ENCODE results near the gene SHC3.
A peak's percentile ranks its signal among the peaks of the same experiment; 100 is the strongest.

SHC3 gene

DNA sequence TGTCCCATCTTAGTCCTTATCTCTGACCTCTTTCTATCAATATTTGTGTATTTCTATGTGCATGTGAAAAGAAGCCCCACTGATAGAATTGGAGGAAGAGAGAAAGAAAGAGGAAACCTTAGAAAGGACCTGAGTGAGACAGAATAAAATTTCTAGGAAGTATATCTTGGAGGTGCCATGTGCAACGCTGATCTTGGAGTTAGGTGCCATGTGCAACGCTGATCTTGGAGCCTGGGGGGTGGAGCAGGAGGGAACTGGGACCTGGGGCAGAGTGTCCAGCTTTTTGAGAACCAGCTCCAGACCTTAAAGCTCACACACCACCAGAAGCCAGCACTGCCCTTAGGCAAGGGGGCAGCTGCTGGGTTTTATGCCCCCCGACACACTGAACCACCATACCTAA is 89.4 kb downstream of the SHC3 start:
- DNase-seq (ENCODE audit: extremely low read depth, low read depth) = no peak
- no peak overlapping the region for H3K4me3 ChIP-seq (replicated peaks; ENCODE audit: low read depth, low read length)
- TF ChIP-seq, protein P1, sequence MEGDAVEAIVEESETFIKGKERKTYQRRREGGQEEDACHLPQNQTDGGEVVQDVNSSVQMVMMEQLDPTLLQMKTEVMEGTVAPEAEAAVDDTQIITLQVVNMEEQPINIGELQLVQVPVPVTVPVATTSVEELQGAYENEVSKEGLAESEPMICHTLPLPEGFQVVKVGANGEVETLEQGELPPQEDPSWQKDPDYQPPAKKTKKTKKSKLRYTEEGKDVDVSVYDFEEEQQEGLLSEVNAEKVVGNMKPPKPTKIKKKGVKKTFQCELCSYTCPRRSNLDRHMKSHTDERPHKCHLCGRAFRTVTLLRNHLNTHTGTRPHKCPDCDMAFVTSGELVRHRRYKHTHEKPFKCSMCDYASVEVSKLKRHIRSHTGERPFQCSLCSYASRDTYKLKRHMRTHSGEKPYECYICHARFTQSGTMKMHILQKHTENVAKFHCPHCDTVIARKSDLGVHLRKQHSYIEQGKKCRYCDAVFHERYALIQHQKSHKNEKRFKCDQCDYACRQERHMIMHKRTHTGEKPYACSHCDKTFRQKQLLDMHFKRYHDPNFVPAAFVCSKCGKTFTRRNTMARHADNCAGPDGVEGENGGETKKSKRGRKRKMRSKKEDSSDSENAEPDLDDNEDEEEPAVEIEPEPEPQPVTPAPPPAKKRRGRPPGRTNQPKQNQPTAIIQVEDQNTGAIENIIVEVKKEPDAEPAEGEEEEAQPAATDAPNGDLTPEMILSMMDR (IDR thresholded peaks at IDR 0.05; ENCODE audit: low read depth, low read length, missing control alignments) = no peak

DNA sequence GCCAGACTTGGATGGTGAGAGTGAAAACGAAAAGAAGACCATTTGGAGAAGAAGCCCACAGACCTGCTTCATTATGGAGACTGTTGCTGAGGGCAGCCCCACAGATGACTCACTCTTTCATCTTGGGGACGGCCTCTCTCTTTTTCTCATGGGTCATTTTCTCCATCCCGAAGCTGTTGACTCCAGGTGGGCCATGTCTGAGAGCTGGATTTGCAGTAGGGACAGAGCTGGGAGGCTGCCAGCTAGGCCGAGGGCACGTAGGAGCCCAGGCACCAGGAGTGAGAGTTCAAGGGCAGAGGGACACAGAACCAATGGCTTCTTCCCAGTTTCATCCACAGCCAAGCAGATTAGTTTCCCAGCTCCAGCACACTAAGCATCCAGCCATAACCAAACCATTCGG is 95.0 kb downstream of the SHC3 start:
- no peak overlapping the region for H3K4me3 ChIP-seq (replicated peaks; ENCODE audit: low read depth, low read length)
- no peak for DNase-seq (ENCODE audit: extremely low read depth, low read depth)
- TF ChIP-seq, protein P1 (IDR thresholded peaks at IDR 0.05; ENCODE audit: low read depth, low read length, missing control alignments) = no peak

DNA sequence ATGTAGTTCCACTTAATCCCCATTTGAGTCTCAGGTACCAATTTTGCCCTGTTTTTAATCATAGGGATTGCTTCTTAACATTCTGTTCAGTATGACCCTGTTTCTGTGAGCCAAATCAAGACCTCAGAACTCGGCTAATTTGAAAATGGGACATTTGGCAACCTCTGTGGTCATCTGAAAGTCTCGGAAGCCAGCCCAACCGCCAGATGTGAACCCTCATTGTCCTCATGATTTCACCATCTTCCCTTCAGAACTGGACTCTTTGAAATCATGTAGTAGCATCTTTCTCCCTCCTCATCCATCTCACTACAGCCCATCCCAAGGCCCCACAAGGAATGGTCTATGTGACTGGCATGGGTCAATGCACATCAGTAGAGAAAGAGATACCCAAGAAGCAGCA is 98.4 kb downstream of the SHC3 start:
- DNase-seq (ENCODE audit: extremely low read depth, low read depth) = no peak
- TF ChIP-seq, protein P1 (IDR thresholded peaks at IDR 0.05; ENCODE audit: low read depth, low read length, missing control alignments) = no peak
- H3K4me3 ChIP-seq (replicated peaks; ENCODE audit: low read depth, low read length) = no peak overlapping the region

DNA sequence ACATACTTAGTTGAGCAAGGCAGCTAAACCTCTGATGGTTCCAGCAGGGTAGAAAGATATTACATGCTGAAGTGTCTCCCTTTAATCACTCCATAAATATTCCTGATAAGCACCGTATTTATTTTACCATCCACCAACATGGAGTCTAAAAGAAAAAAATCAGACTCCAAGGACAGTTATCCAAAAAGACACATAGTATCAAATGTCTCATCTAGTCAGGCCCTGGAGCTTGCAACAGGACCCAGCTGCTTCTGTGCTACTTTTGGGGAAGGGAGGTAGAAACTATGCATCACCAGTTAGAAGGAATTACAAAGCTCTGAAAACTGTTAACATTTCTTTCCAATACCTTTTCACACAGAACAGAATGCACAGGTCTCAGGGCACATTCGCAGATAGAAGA is 99.2 kb downstream of the SHC3 start:
- TF ChIP-seq, protein P1 (IDR thresholded peaks at IDR 0.05; ENCODE audit: low read depth, low read length, missing control alignments) = no peak
- no peak overlapping the region for H3K4me3 ChIP-seq (replicated peaks; ENCODE audit: low read depth, low read length)
- no peak for DNase-seq (ENCODE audit: extremely low read depth, low read depth)

DNA sequence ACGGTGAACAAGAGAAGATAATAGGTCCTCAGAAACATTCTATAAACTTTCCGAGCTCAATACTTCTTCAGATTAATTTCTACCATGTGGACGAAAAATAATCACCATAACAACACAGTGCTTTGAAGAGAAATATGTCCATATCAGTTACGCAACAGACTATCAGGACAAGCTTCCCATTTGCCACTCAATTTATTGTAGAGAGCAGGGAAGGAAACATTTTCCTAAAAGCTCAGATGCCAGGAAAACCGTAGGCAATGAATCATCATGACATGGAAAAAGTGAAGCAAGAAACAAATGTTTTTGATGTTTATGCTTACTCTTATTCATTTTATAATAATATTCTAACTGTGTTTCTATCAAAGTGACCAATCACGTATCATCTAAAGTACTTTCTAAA is 99.8 kb downstream of the SHC3 start:
- TF ChIP-seq, protein P1 (IDR thresholded peaks at IDR 0.05; ENCODE audit: low read depth, low read length, missing control alignments) = no peak
- no peak overlapping the region for H3K4me3 ChIP-seq (replicated peaks; ENCODE audit: low read depth, low read length)
- DNase-seq (ENCODE audit: extremely low read depth, low read depth) = peak; percentile 6

DNA sequence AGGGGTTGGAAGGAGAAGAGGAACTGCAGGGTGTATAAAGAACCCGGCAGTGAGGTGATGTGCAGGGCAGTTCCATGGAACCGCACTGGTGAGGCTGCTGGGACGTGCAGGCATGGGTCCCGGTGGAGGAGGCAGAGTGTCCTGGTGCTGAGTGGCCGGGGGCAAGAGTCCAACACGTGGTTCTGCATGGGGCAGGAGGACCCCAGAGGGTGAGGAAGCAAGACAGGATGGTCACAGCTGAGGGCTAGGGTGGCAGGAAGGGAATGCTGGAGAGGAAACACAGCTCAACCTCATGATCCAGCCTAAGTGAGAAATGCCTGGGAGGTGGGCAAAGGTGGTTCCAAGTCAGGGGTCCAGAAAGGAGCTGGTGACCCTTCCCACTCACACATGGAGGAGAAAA is 100.2 kb downstream of the SHC3 start:
- DNase-seq (ENCODE audit: extremely low read depth, low read depth) = no peak
- no peak overlapping the region for H3K4me3 ChIP-seq (replicated peaks; ENCODE audit: low read depth, low read length)
- TF ChIP-seq, protein P1 (IDR thresholded peaks at IDR 0.05; ENCODE audit: low read depth, low read length, missing control alignments) = no peak

DNA sequence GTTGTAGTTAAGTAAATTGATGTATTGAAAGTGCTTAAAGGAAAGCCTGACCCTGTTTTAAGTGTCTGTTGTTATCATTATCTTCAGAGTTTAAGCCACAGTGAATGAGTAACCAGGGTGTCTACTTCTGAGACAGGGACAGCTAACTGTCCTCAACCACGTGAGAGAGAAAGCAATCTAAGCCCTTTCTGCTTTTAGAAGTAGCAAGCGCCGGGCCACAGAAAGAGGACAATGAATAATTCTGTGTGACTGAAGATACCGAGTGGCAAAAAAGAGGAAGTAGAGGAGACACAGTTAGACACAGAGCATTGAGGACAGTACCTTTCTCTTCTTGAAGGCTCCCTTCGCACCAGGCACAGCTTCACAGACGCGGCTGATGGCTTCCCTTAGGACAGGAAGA is 101.1 kb downstream of the SHC3 start:
- H3K4me3 ChIP-seq (replicated peaks; ENCODE audit: low read depth, low read length) = no peak overlapping the region
- TF ChIP-seq, protein P1 (IDR thresholded peaks at IDR 0.05; ENCODE audit: low read depth, low read length, missing control alignments) = no peak
- DNase-seq (ENCODE audit: extremely low read depth, low read depth) = no peak
